GM19193 (cell line): Measurements from ENCODE around the gene LZTFL1.

Source experiments
- POLR2A ChIP-seq: IDR thresholded peaks from 4 replicates; pipeline ENCODE4 v1.6.1; 2011; ENCODE audit not compliant: insufficient read depth, insufficient read length; ENCODE audit errors: extremely low read depth

The LZTFL1 gene

DNA sequence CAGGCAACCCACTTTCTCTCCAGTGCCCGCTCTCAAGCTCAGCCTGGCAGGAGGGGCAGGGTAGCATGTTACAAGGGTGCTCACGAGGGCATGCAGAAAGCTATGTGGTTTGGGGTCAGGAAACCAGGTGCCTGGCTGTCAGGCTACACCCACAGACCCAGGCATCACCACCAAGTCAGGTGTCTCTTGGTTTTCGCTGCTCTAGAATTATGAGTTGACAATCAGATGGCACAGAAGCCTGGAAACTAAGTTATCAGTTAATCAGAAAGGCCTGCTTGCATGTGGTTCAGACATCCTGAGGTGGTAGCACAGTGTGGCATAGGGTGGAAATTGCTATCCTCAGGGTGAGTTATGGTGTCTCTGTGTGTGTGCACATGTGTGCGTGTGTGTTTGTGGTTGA lies 28.2 kb upstream of the LZTFL1 start:
- TF ChIP-seq POLR2A = no peak

DNA sequence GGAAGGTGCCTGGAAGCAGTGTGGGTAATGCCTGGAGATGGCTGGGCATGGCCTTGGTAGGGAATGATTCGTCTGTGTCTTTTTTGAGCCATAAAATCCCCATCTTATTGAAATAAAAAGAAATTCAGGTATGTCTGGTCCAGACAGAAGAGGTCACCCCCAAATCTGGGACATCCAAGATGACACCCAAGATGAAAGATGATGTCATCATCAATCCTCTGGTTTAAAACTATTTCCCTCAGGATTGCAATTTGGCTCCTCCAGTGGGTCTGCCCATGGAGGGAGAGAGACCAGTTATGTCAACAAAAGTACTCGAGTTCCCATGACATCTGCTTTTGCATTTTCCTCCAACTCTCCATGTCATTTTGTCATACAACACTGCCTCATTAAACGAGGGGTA lies 27.7 kb upstream of the LZTFL1 start:
- TF ChIP-seq POLR2A = no peak

- no peak for TF ChIP-seq POLR2A
Observed at GRCh38 chr3:45868650-45869049, 26.7 kb upstream of the LZTFL1 start.

DNA sequence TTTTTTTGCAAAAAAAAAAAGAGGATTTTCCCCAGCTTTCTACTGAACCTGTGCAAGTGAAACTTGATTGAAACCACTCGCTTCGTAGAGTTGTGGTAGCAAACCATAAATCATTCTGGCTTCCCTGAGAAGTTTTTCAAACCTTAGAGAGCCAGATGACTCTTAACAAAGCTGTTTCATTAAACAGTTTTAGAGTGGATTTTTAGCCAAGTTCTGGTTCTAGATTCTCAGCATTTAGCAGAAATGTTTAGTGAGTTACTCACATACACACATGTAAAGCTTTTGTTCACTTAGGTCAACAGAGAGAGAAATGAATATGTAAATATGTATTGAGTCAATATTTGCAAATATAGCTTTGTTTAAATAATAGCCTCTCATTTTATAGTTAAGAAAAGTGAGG lies 26.3 kb upstream of the LZTFL1 start:
- TF ChIP-seq POLR2A = no peak

- no peak for TF ChIP-seq POLR2A
Observed at GRCh38 chr3:45865563-45865962, 23.6 kb upstream of the LZTFL1 start.

DNA sequence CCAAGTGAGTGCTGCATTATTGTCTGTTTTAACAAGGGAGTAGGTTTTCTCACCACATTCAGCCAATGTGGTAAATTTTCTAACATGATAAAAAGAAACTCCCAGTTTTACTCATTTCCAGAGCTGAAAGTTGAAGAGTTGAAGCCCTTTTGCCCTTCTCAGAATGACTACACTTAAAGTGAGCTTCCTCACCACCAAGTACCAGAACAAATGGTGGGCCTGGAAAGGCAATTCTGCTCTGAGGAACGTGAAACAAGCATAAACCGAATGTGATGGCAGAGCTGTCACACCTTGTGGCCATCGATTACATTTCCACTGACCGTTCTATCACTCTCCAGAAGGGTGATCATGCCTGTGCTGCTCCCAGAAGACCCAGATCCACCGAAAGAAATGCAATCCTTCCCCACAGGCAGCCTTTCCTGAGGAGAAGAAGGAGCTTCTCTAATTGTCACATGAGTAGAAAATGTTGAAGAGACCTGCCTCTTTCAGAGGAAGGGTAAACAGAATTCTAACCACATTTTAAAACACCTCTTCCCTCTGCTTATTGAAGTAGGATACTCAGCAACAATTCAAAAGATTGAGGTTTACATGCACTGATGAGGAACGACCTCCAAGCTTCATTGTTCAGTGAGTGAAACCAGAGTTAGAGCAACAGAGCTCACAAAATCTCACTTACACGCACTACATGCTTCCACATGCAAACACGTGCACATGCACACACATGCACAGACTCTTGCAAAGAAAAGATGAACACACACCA lies 23.0 kb upstream of the LZTFL1 start:
- TF ChIP-seq POLR2A = no peak

- TF ChIP-seq POLR2A = no peak
Observed at GRCh38 chr3:45861043-45861719, 19.3 kb upstream of the LZTFL1 start.

- no peak for TF ChIP-seq POLR2A
Observed at GRCh38 chr3:45860481-45860880, 18.6 kb upstream of the LZTFL1 start.

- no peak for TF ChIP-seq POLR2A
Observed at GRCh38 chr3:45858809-45859543, 17.1 kb upstream of the LZTFL1 start.

GRCh38 chr3:45852828-45853227 lies 10.9 kb upstream of the LZTFL1 start:
- TF ChIP-seq POLR2A = no peak

DNA sequence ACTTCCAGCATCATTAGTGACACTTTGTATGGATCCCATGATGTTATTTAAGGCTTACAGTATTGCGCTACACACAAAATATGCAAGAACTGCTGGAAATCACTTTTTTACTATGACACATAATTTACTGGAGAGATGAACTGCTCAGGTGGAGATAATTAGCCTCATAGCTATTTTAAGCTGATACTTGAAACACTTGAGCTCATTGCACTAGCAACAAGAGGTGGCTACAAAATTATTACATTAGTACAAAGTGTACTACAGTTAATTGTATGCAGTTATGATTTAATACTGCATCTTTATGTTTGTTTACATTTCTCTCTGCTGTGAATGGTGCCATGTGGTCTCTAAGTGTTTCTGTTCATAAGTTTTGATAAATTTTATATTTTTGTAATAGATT lies 6.5 kb upstream of the LZTFL1 start:
- no peak for TF ChIP-seq POLR2A

- TF ChIP-seq POLR2A = no peak
Observed at GRCh38 chr3:45844616-45845015, 2.7 kb upstream of the LZTFL1 start.

- no peak for TF ChIP-seq POLR2A
Observed at GRCh38 chr3:45842851-45843625, 1.1 kb upstream of the LZTFL1 start.

GRCh38 chr3:45841420-45841756 lies 531 bp downstream of the LZTFL1 start:
- no peak for TF ChIP-seq POLR2A

GRCh38 chr3:45838466-45838865 lies 3.5 kb downstream of the LZTFL1 start:
- no peak for TF ChIP-seq POLR2A
